IgD-negative memory B cell (primary cell): ENCODE measurements around the gene SCGB2A2. TPM values are rescaled to one million over a fixed set of nuclear protein-coding genes. Genes with fewer than 3 reads are reported as not detected.

Experiments used
- H3K27ac Mint-ChIP-seq, 3 donors: one replicate each; pipeline ENCODE4 v1.8.0; 2020 to 2022; ENCODE audit warnings: mild to moderate bottlenecking in 3 of 3, mixed read lengths in 3 of 3, moderate library complexity in 1 of 3
- H3K27me3 Mint-ChIP-seq: one replicate; pipeline ENCODE4 v1.8.0; 2021; ENCODE audit warnings: mixed read lengths
- H3K36me3 Mint-ChIP-seq: one replicate; pipeline ENCODE4 v1.8.0; 2020; ENCODE audit warnings: mild to moderate bottlenecking, mixed read lengths
- H3K4me1 Mint-ChIP-seq, 3 donors: one replicate each; pipeline ENCODE4 v1.8.0; 2020 to 2022; ENCODE audit warnings: mixed read lengths in 3 of 3, mild to moderate bottlenecking in 1 of 3
- H3K4me3 Mint-ChIP-seq, 4 donors: one replicate each; pipeline ENCODE4 v1.8.0; 2020 to 2022; ENCODE audit warnings: mild to moderate bottlenecking in 4 of 4, mixed read lengths in 4 of 4, moderate library complexity in 3 of 4
- H3K9me3 Mint-ChIP-seq, 3 donors: one replicate each; pipeline ENCODE4 v1.8.0; 2020 to 2021; ENCODE audit warnings: mixed read lengths in 3 of 3, mild to moderate bottlenecking in 1 of 3
- polyA plus RNA-seq: library from polyadenylated mRNA; unstranded; fragments of 300-500 nt; fragmentation: Illumina TruSeq; gene quantifications from one replicate; pipeline ENCODE4 v1.2.3, GENCODE V29; 2021

SCGB2A2 gene
- polyA plus RNA-seq, 1 donor from 2014 or later, result not detected

GRCh38 chr11:62266558-62266957, 3.4 kb upstream of the SCGB2A2 start:
- Mint-ChIP-seq H3K27ac (no peak overlapping the region), H3K4me3 (no peak overlapping the region), H3K27me3 (peaks cover 8% of the 10 kb centered on the region), H3K36me3 (peaks cover 2% of the 10 kb centered on the region), H3K9me3 (peaks cover 0 to 2% (median 2%) of the 10 kb centered on the region in 3 donors), H3K4me1 (no peaks in the 10 kb centered on the region)

GRCh38 chr11:62267050-62267449, 2.9 kb upstream of the SCGB2A2 start:
- peaks cover 0 to 2% (median 2%) of the 10 kb centered on the region in 3 donors for H3K9me3 Mint-ChIP-seq
- H3K4me3 Mint-ChIP-seq, result no peak overlapping the region
- no peak overlapping the region for H3K27ac Mint-ChIP-seq
- no peaks in the 10 kb centered on the region for H3K4me1 Mint-ChIP-seq
- peaks cover 2% of the 10 kb centered on the region for H3K36me3 Mint-ChIP-seq
- peaks cover 7% of the 10 kb centered on the region for H3K27me3 Mint-ChIP-seq

- Mint-ChIP-seq H3K9me3 (peaks cover 0 to 2% (median 2%) of the 10 kb centered on the region in 3 donors), H3K4me1 (no peaks in the 10 kb centered on the region), H3K36me3 (peaks cover 2% of the 10 kb centered on the region), H3K4me3 (no peak overlapping the region), H3K27me3 (peaks cover 7% of the 10 kb centered on the region), H3K27ac (no peak overlapping the region)
Observed at GRCh38 chr11:62267576-62267975, 2.4 kb upstream of the SCGB2A2 start.

GRCh38 chr11:62273284-62273683, 3.3 kb downstream of the SCGB2A2 start:
- Mint-ChIP-seq H3K9me3 (peaks cover 0 to 2% (median 0%) of the 10 kb centered on the region in 3 donors), H3K36me3 (no peaks in the 10 kb centered on the region), H3K27me3 (no peaks in the 10 kb centered on the region), H3K4me3 (no peak overlapping the region), H3K4me1 (no peaks in the 10 kb centered on the region), H3K27ac (no peak overlapping the region)

- no peaks in the 10 kb centered on the region for H3K27me3 Mint-ChIP-seq
- no peak overlapping the region for H3K27ac Mint-ChIP-seq
- no peaks in the 10 kb centered on the region for H3K36me3 Mint-ChIP-seq
- H3K9me3 Mint-ChIP-seq, result no peaks in the 10 kb centered on the region
- no peak overlapping the region for H3K4me3 Mint-ChIP-seq
- no peaks in the 10 kb centered on the region for H3K4me1 Mint-ChIP-seq
Observed at GRCh38 chr11:62273789-62274275, 3.9 kb downstream of the SCGB2A2 start.

- no peaks in the 10 kb centered on the region for H3K36me3 Mint-ChIP-seq
Observed at GRCh38 chr11:62280452-62280851, 10.5 kb downstream of the SCGB2A2 start.

GRCh38 chr11:62295504-62295903, 25.5 kb downstream of the SCGB2A2 start:
- H3K4me3 Mint-ChIP-seq, result no peak overlapping the region
- H3K27ac Mint-ChIP-seq, result no peak overlapping the region
- peaks cover 10% of the 10 kb centered on the region for H3K27me3 Mint-ChIP-seq
- H3K4me1 Mint-ChIP-seq, result no peaks in the 10 kb centered on the region
- H3K9me3 Mint-ChIP-seq, result peaks cover 1 to 3% (median 3%) of the 10 kb centered on the region in 3 donors
- no peaks in the 10 kb centered on the region for H3K36me3 Mint-ChIP-seq

More at GRCh38 chr11:62280452-62280851, 10.5 kb downstream of the SCGB2A2 start:
- H3K27ac Mint-ChIP-seq, result no peak overlapping the region
- peaks cover 1% of the 10 kb centered on the region for H3K27me3 Mint-ChIP-seq
- H3K4me1 Mint-ChIP-seq, result no peaks in the 10 kb centered on the region
- peaks cover 0 to 8% (median 3%) of the 10 kb centered on the region in 3 donors for H3K9me3 Mint-ChIP-seq
- H3K4me3 Mint-ChIP-seq, result no peak overlapping the region

GRCh38 chr11:62298975-62299374, 29.0 kb downstream of the SCGB2A2 start, which contains the start of gene SCGB1D4:
Gene SCGB1D4 (minus strand): TSS chr11:62299075. CDS start chr11:62299010, 65 bp downstream.
- Mint-ChIP-seq H3K27ac (no peak within 1 kb of the TSS), H3K4me1 (no peaks in the 10 kb centered on the region)

GRCh38 chr11:62306227-62306626, 36.3 kb downstream of the SCGB2A2 start:
- peaks cover 15% of the 10 kb centered on the region for H3K27me3 Mint-ChIP-seq
- H3K27ac Mint-ChIP-seq, result no peak overlapping the region
- no peak overlapping the region for H3K4me3 Mint-ChIP-seq
- H3K4me1 Mint-ChIP-seq, result peaks cover 1 to 3% (median 1%) of the 10 kb centered on the region in 3 donors
- peaks cover 0 to 12% (median 0%) of the 10 kb centered on the region in 3 donors for H3K9me3 Mint-ChIP-seq
- no peaks in the 10 kb centered on the region for H3K36me3 Mint-ChIP-seq

More at GRCh38 chr11:62298975-62299374, 29.0 kb downstream of the SCGB2A2 start, which contains the start of gene SCGB1D4:
- H3K9me3 Mint-ChIP-seq, result no peaks in the 10 kb centered on the region
- H3K36me3 Mint-ChIP-seq, result no peaks in the 10 kb centered on the region
- no peak within 1 kb of the TSS for H3K4me3 Mint-ChIP-seq
- H3K27me3 Mint-ChIP-seq, result peaks cover 18% of the 10 kb centered on the region

- Mint-ChIP-seq H3K9me3 (peaks cover 0 to 12% (median 0%) of the 10 kb centered on the region in 3 donors), H3K36me3 (no peaks in the 10 kb centered on the region), H3K27ac (no peak overlapping the region), H3K27me3 (peaks cover 13% of the 10 kb centered on the region), H3K4me3 (no peak overlapping the region), H3K4me1 (peaks cover 5 to 8% (median 5%) of the 10 kb centered on the region in 3 donors)
Observed at GRCh38 chr11:62307950-62308349, 38.0 kb downstream of the SCGB2A2 start.

GRCh38 chr11:62309991-62310390, 40.0 kb downstream of the SCGB2A2 start:
- Mint-ChIP-seq H3K4me3 (no peak overlapping the region), H3K36me3 (no peaks in the 10 kb centered on the region), H3K9me3 (peaks cover 0 to 12% (median 0%) of the 10 kb centered on the region in 3 donors), H3K4me1 (peaks cover 5 to 8% (median 5%) of the 10 kb centered on the region in 3 donors), H3K27ac (no peak overlapping the region), H3K27me3 (peaks cover 13% of the 10 kb centered on the region)

GRCh38 chr11:62315431-62315830, 45.5 kb downstream of the SCGB2A2 start:
- Mint-ChIP-seq H3K9me3 (no peaks in the 10 kb centered on the region), H3K4me3 (no peak overlapping the region), H3K27me3 (peaks cover 20% of the 10 kb centered on the region), H3K4me1 (peaks cover 5 to 8% (median 5%) of the 10 kb centered on the region in 3 donors), H3K27ac (no peak overlapping the region), H3K36me3 (no peaks in the 10 kb centered on the region)

- Mint-ChIP-seq H3K4me3 (no peak overlapping the region), H3K27me3 (peaks cover 19% of the 10 kb centered on the region), H3K4me1 (peaks cover 0 to 3% (median 0%) of the 10 kb centered on the region in 3 donors), H3K36me3 (no peaks in the 10 kb centered on the region), H3K9me3 (peaks cover 0 to 1% (median 0%) of the 10 kb centered on the region in 3 donors), H3K27ac (no peak overlapping the region)
Observed at GRCh38 chr11:62322524-62322923, 52.6 kb downstream of the SCGB2A2 start.
